HCT116 (cell line): ENCODE data around the gene ARHGAP23.

Experiments used
- CEBPB ChIP-seq: IDR thresholded peaks from 2 replicates; pipeline ENCODE4 v1.6.1; 2012; ENCODE audit warnings: low read depth
- EGR1 ChIP-seq: IDR thresholded peaks from 2 replicates; pipeline ENCODE4 v1.6.1; 2012; ENCODE audit warnings: low read depth
- ELF1 ChIP-seq: IDR thresholded peaks from 2 replicates; pipeline ENCODE4 v1.6.1; 2012; ENCODE audit warnings: low read depth, borderline replicate concordance
- EZH2 ChIP-seq: fragments of 200-600 bp; sonication (generic); IDR thresholded peaks from 2 replicates; pipeline ENCODE4 v1.6.1; 2017; ENCODE audit warnings: antibody characterized with exemption, mixed run types
- EZH2phosphoT487 ChIP-seq: fragments of 200-600 bp; IDR thresholded peaks from 2 replicates; pipeline ENCODE4 v1.6.1; 2018; ENCODE audit warnings: antibody characterized with exemption, borderline replicate concordance
- POLR2A ChIP-seq: IDR thresholded peaks from 2 replicates; pipeline ENCODE4 v1.7.0; 2011; ENCODE audit warnings: borderline replicate concordance; ENCODE audit not compliant: insufficient read depth, insufficient read length; ENCODE audit errors: extremely low read depth
- POLR2AphosphoS5 ChIP-seq: IDR thresholded peaks from 2 replicates; pipeline ENCODE4 v1.6.1; 2011; ENCODE audit warnings: mild to moderate bottlenecking, low read depth, low read length, moderate library complexity
- RAD21 ChIP-seq: IDR thresholded peaks from 2 replicates; pipeline ENCODE4 v1.6.1; 2012; ENCODE audit warnings: low read depth, mild to moderate bottlenecking
- YY1 ChIP-seq: IDR thresholded peaks from 2 replicates; pipeline ENCODE4 v1.6.1; 2011; ENCODE audit warnings: low read length, low read depth, moderate library complexity, mild to moderate bottlenecking; ENCODE audit not compliant: insufficient replicate concordance; ENCODE audit errors: extremely low read depth
- TF ChIP-seq, protein P1 (sequence below), 3 experiments: fragments of 200-600 bp in 1 of 3; sonication (generic) in 1 of 3; IDR thresholded peaks in 2 of 3; conservative IDR thresholded peaks in 1 of 3; 2 replicates each; pipeline ENCODE4 v1.5.1; 2012 to 2017; ENCODE audit warnings: low read depth in 2 of 3, low read length in 2 of 3, antibody characterized with exemption in 1 of 3, borderline replicate concordance in 1 of 3, control low read depth in 1 of 3, mild to moderate bottlenecking in 1 of 3, mixed read lengths in 1 of 3, mixed run types in 1 of 3, moderate library complexity in 1 of 3; ENCODE audit not compliant: insufficient read depth in 1 of 3
- TF ChIP-seq, protein P2 (sequence below): IDR thresholded peaks from 2 replicates; pipeline ENCODE4 v1.6.1; 2012; ENCODE audit warnings: low read depth
- TF ChIP-seq, protein P3 (sequence below): IDR thresholded peaks from 2 replicates; pipeline ENCODE4 v1.6.1; 2012
- TF ChIP-seq, protein P4 (sequence below): IDR thresholded peaks from 2 replicates; pipeline ENCODE4 v1.6.1; 2012

DNA sequence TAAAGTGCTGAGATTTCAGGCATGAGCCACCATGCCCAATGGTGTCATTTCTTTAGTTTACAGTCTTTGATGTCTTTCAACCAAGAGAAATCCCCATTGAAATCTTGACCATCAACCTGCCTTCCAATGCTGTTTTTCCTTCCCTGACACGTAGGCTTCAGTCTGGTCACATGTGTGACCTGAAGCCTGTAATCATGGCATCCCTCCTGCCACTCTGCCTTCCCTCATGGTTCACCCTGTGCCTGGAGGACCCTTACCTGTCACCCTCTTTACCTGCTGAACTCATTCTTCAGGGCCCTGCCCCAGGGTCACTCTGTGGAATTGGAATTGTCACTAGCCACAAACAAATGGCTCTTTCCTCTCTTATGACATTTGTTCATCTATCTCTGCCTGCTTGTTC lies 18.1 kb upstream of the ARHGAP23 start:
- TF ChIP-seq POLR2AphosphoS5 (no peak), POLR2A (no peak), EZH2phosphoT487 (no peak), ELF1 (no peak), EZH2 (no peak), YY1 (no peak), RAD21 (no peak), EGR1 (no peak), CEBPB (no peak)
- TF ChIP-seq, protein P1, sequence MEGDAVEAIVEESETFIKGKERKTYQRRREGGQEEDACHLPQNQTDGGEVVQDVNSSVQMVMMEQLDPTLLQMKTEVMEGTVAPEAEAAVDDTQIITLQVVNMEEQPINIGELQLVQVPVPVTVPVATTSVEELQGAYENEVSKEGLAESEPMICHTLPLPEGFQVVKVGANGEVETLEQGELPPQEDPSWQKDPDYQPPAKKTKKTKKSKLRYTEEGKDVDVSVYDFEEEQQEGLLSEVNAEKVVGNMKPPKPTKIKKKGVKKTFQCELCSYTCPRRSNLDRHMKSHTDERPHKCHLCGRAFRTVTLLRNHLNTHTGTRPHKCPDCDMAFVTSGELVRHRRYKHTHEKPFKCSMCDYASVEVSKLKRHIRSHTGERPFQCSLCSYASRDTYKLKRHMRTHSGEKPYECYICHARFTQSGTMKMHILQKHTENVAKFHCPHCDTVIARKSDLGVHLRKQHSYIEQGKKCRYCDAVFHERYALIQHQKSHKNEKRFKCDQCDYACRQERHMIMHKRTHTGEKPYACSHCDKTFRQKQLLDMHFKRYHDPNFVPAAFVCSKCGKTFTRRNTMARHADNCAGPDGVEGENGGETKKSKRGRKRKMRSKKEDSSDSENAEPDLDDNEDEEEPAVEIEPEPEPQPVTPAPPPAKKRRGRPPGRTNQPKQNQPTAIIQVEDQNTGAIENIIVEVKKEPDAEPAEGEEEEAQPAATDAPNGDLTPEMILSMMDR (IDR thresholded peaks at IDR 0.05 in 2 of 3, conservative IDR thresholded peaks at IDR 0.05 in 1 of 3; ENCODE audit: borderline replicate concordance in 1 of 3, insufficient read depth in 1 of 3, low read depth in 2 of 3, low read length in 2 of 3): no peak
- TF ChIP-seq, protein P2, sequence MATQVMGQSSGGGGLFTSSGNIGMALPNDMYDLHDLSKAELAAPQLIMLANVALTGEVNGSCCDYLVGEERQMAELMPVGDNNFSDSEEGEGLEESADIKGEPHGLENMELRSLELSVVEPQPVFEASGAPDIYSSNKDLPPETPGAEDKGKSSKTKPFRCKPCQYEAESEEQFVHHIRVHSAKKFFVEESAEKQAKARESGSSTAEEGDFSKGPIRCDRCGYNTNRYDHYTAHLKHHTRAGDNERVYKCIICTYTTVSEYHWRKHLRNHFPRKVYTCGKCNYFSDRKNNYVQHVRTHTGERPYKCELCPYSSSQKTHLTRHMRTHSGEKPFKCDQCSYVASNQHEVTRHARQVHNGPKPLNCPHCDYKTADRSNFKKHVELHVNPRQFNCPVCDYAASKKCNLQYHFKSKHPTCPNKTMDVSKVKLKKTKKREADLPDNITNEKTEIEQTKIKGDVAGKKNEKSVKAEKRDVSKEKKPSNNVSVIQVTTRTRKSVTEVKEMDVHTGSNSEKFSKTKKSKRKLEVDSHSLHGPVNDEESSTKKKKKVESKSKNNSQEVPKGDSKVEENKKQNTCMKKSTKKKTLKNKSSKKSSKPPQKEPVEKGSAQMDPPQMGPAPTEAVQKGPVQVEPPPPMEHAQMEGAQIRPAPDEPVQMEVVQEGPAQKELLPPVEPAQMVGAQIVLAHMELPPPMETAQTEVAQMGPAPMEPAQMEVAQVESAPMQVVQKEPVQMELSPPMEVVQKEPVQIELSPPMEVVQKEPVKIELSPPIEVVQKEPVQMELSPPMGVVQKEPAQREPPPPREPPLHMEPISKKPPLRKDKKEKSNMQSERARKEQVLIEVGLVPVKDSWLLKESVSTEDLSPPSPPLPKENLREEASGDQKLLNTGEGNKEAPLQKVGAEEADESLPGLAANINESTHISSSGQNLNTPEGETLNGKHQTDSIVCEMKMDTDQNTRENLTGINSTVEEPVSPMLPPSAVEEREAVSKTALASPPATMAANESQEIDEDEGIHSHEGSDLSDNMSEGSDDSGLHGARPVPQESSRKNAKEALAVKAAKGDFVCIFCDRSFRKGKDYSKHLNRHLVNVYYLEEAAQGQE: no peak
- TF ChIP-seq, protein P3, sequence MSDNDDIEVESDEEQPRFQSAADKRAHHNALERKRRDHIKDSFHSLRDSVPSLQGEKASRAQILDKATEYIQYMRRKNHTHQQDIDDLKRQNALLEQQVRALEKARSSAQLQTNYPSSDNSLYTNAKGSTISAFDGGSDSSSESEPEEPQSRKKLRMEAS: no peak
- TF ChIP-seq, protein P4, sequence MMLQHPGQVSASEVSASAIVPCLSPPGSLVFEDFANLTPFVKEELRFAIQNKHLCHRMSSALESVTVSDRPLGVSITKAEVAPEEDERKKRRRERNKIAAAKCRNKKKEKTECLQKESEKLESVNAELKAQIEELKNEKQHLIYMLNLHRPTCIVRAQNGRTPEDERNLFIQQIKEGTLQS: no peak
